ENCODE measurements around the gene CKAP2L.
A peak's percentile ranks its signal among the peaks of the same experiment; 100 is the strongest.

Gene CKAP2L

GRCh38 chr2:112724591-112725525 is 39.6 kb downstream of the CKAP2L start:
- TF ChIP-seq CTCF (IDR thresholded peaks at IDR 0.05) (peak; percentile 28), ZFX (IDR thresholded peaks at IDR 0.05; ENCODE audit: borderline replicate concordance) (no peak)
- no peak overlapping the region for H3K27ac ChIP-seq

- TF ChIP-seq CTCF (IDR thresholded peaks at IDR 0.05) (no peak), ZFX (IDR thresholded peaks at IDR 0.05; ENCODE audit: borderline replicate concordance) (no peak)
- no peak overlapping the region for H3K27ac ChIP-seq
Observed at GRCh38 chr2:112723995-112724394, 40.4 kb downstream of the CKAP2L start.

- no peak overlapping the region for H3K27ac ChIP-seq
- no peak for TF ChIP-seq CTCF (IDR thresholded peaks at IDR 0.05)
- TF ChIP-seq ZFX (IDR thresholded peaks at IDR 0.05; ENCODE audit: borderline replicate concordance) = no peak
Observed at GRCh38 chr2:112723547-112723940, 40.9 kb downstream of the CKAP2L start.

- no peak overlapping the region for H3K27ac ChIP-seq
- TF ChIP-seq CTCF (IDR thresholded peaks at IDR 0.05) (no peak), ZFX (IDR thresholded peaks at IDR 0.05; ENCODE audit: borderline replicate concordance) (no peak)
Observed at GRCh38 chr2:112722816-112723546, 41.4 kb downstream of the CKAP2L start.

- no peak for TF ChIP-seq CTCF (IDR thresholded peaks at IDR 0.05)
- H3K27ac ChIP-seq = no peak overlapping the region
Observed at GRCh38 chr2:112721819-112722522, 42.4 kb downstream of the CKAP2L start.

- no peak within 1 kb of the TSS for H3K27ac ChIP-seq
- no peak for TF ChIP-seq ZFX (IDR thresholded peaks at IDR 0.05; ENCODE audit: borderline replicate concordance)
- TF ChIP-seq CTCF (IDR thresholded peaks at IDR 0.05) = no peak
Observed at GRCh38 chr2:112720785-112721184, 43.6 kb downstream of the CKAP2L start, which contains the start of gene NT5DC4. TSS of gene NT5DC4 (plus strand) at chr2:112721020. CDS start at chr2:112721080, 60 bp downstream.

Measured in 22Rv1 (cell line).